Karpas-422 (cell line): ENCODE data around the gene PUS3. TPM values are rescaled to one million over a fixed set of nuclear protein-coding genes. Genes with fewer than 3 reads are reported as not detected.
A peak's percentile ranks its signal among the peaks of the same experiment; 100 is the strongest.

Experiments used
- DNase-seq: peaks from one replicate; pipeline ENCODE4 v3.0.0-alpha.2; 2015
- H2AFZ ChIP-seq: fragments of 200-600 bp; sonication (generic); 2 replicates; pipeline ENCODE4 v1.6.1; 2014; ENCODE audit warnings: antibody characterized with exemption, low read length, mixed read lengths
- H3K27ac ChIP-seq: fragments of 200-600 bp; sonication (generic); 2 replicates; pipeline ENCODE4 v1.5.1; 2014; ENCODE audit warnings: mild to moderate bottlenecking, low read length, moderate library complexity
- H3K27me3 ChIP-seq: fragments of 200-600 bp; sonication (generic); 2 replicates; pipeline ENCODE4 v1.6.1; 2014; ENCODE audit warnings: low read length, mixed read lengths
- H3K36me3 ChIP-seq: fragments of 200-600 bp; sonication (generic); 2 replicates; pipeline ENCODE4 v1.6.1; 2014; ENCODE audit warnings: low read length, mixed read lengths; ENCODE audit not compliant: insufficient read depth
- H3K4me1 ChIP-seq: fragments of 200-600 bp; sonication (generic); 2 replicates; pipeline ENCODE4 v1.6.1; 2014; ENCODE audit warnings: mild to moderate bottlenecking, low read length, mixed read lengths
- H3K4me2 ChIP-seq: fragments of 200-600 bp; sonication (generic); 2 replicates; pipeline ENCODE4 v1.6.1; 2014; ENCODE audit warnings: low read length, low read depth, mild to moderate bottlenecking; ENCODE audit not compliant: poor library complexity, severe bottlenecking
- H3K4me3 ChIP-seq: fragments of 200-600 bp; sonication (generic); 2 replicates; pipeline ENCODE4 v1.5.1; 2014; ENCODE audit warnings: mild to moderate bottlenecking, antibody characterized with exemption, low read length, mixed read lengths
- H3K79me2 ChIP-seq: fragments of 200-600 bp; sonication (generic); 2 replicates; pipeline ENCODE4 v1.6.1; 2014; ENCODE audit warnings: mild to moderate bottlenecking, low read length, mixed read lengths
- H3K9ac ChIP-seq: fragments of 200-600 bp; sonication (generic); 2 replicates; pipeline ENCODE4 v1.6.0; 2014; ENCODE audit warnings: low read length
- H3K9me2 ChIP-seq: fragments of 200-600 bp; sonication (generic), shearing (Covaris generic); replicated peaks from 2 replicates; pipeline ENCODE4 v1.6.0; 2014; ENCODE audit warnings: mild to moderate bottlenecking, low read length, moderate library complexity; ENCODE audit not compliant: insufficient read depth
- H3K9me3 ChIP-seq: fragments of 300-700, 200-600 bp; sonication (generic); 2 replicates; pipeline ENCODE4 v1.6.1; 2014; ENCODE audit warnings: low read length, mixed read lengths
- H4K20me1 ChIP-seq: fragments of 200-600 bp; sonication (generic); 2 replicates; pipeline ENCODE4 v1.6.1; 2014; ENCODE audit warnings: mild to moderate bottlenecking, antibody characterized with exemption, low read length, low read depth; ENCODE audit not compliant: insufficient read depth
- total RNA-seq: library from RNA; depleted of rRNA; stranded (reverse); fragments of >200 nt; shearing (Covaris generic); gene quantifications from 2 replicates; pipeline ENCODE4 v1.2.3, GENCODE V29; 2014; ENCODE audit warnings: low replicate concordance

PUS3 gene
- total RNA-seq, 1 experiment from 2014 or later: 3.1 TPM

GRCh38 chr11:125941619-125942611 is 38.9 kb upstream of the PUS3 start:
- Histone ChIP-seq H4K20me1 (no peaks in the 10 kb centered on the region), H3K36me3 (no peaks in the 10 kb centered on the region), H3K9ac (no peak overlapping the region), H3K4me2 (no peak overlapping the region), H3K79me2 (no peaks in the 10 kb centered on the region), H3K27me3 (no peaks in the 10 kb centered on the region), H3K9me2 (no peaks in the 10 kb centered on the region), H2AFZ (no peak overlapping the region), H3K4me3 (no peak overlapping the region), H3K4me1 (no peaks in the 10 kb centered on the region), H3K9me3 (no peaks in the 10 kb centered on the region), H3K27ac (no peak overlapping the region)
- peak; percentile 67 for DNase-seq

- H3K36me3 ChIP-seq: no peaks in the 10 kb centered on the region
- no peak overlapping the region for H3K9ac ChIP-seq
- no peaks in the 10 kb centered on the region for H4K20me1 ChIP-seq
- H2AFZ ChIP-seq: no peak overlapping the region
- DNase-seq: no peak
- H3K9me2 ChIP-seq: no peaks in the 10 kb centered on the region
- H3K9me3 ChIP-seq: no peaks in the 10 kb centered on the region
- no peaks in the 10 kb centered on the region for H3K79me2 ChIP-seq
- no peak overlapping the region for H3K4me2 ChIP-seq
- H3K4me1 ChIP-seq: no peaks in the 10 kb centered on the region
- no peak overlapping the region for H3K27ac ChIP-seq
- H3K27me3 ChIP-seq: no peaks in the 10 kb centered on the region
- no peak overlapping the region for H3K4me3 ChIP-seq
These were observed 38.2 kb upstream of the PUS3 start for GRCh38 chr11:125941267-125941618.

- no peak for DNase-seq
- Histone ChIP-seq H3K79me2 (no peaks in the 10 kb centered on the region), H3K9me2 (no peaks in the 10 kb centered on the region), H3K27ac (no peak overlapping the region), H3K4me2 (no peak overlapping the region), H4K20me1 (no peaks in the 10 kb centered on the region), H3K4me1 (no peaks in the 10 kb centered on the region), H3K4me3 (no peak overlapping the region), H2AFZ (no peak overlapping the region), H3K9ac (no peak overlapping the region), H3K27me3 (no peaks in the 10 kb centered on the region), H3K9me3 (no peaks in the 10 kb centered on the region), H3K36me3 (no peaks in the 10 kb centered on the region)
These were observed 37.1 kb upstream of the PUS3 start for GRCh38 chr11:125940145-125940544.

DNA sequence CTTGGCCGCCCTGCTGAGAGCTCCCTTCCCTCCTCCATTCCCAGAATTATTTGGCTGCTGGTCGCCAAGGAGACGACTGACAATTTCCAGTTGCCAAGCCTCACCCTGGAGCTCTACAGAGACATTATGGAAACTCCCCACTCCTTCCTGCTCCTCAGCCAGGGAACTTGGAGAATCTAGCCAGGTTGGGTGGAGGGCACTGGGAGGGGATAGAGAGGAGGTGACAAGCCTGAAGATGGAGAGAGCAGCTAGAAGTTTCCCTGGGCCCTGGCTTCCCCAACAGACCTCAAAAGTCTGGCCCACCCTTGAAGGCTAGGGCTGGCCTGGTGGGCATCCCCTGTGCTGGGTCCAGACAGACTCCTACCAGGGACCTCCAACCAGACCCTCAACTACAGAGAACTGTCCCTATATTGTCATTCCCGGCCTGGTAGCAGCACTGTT is 36.1 kb upstream of the PUS3 start:
- H3K9me3 ChIP-seq: no peaks in the 10 kb centered on the region
- no peaks in the 10 kb centered on the region for H3K27me3 ChIP-seq
- no peaks in the 10 kb centered on the region for H3K4me1 ChIP-seq
- no peaks in the 10 kb centered on the region for H3K9me2 ChIP-seq
- no peaks in the 10 kb centered on the region for H4K20me1 ChIP-seq
- no peak overlapping the region for H3K27ac ChIP-seq
- no peaks in the 10 kb centered on the region for H3K79me2 ChIP-seq
- H3K9ac ChIP-seq: no peak overlapping the region
- H3K4me3 ChIP-seq: no peak overlapping the region
- no peaks in the 10 kb centered on the region for H3K36me3 ChIP-seq
- H2AFZ ChIP-seq: no peak overlapping the region
- DNase-seq: no peak
- no peak overlapping the region for H3K4me2 ChIP-seq

DNA sequence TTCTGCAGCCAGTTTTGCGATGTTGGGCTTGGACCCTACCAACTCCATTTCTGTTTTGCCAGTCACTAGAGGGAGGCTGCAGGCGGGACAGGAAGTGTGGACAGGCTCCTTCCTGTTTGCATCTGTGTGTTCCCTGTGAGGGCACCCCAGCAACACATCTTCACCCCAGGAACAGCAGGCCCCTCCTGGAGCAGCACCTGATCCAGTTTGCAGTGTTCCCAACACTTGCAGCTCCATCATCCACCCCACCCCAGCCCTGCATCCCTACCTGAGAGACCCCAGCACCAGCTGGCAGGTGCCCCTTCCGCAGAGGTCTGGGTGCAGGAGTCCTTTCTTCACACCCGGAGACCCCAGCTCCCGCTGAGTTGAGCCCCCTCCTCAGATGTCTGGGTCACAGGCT is 35.4 kb upstream of the PUS3 start:
- DNase-seq: no peak
- Histone ChIP-seq H3K4me3 (no peak overlapping the region), H3K9me3 (no peaks in the 10 kb centered on the region), H3K4me1 (no peaks in the 10 kb centered on the region; the same call in 1 of the 2 replicates), H3K9ac (no peak overlapping the region), H3K36me3 (no peaks in the 10 kb centered on the region), H2AFZ (no peak overlapping the region), H3K9me2 (no peaks in the 10 kb centered on the region), H3K79me2 (no peaks in the 10 kb centered on the region), H3K27ac (no peak overlapping the region), H3K27me3 (no peaks in the 10 kb centered on the region), H3K4me2 (no peak overlapping the region), H4K20me1 (no peaks in the 10 kb centered on the region)

DNA sequence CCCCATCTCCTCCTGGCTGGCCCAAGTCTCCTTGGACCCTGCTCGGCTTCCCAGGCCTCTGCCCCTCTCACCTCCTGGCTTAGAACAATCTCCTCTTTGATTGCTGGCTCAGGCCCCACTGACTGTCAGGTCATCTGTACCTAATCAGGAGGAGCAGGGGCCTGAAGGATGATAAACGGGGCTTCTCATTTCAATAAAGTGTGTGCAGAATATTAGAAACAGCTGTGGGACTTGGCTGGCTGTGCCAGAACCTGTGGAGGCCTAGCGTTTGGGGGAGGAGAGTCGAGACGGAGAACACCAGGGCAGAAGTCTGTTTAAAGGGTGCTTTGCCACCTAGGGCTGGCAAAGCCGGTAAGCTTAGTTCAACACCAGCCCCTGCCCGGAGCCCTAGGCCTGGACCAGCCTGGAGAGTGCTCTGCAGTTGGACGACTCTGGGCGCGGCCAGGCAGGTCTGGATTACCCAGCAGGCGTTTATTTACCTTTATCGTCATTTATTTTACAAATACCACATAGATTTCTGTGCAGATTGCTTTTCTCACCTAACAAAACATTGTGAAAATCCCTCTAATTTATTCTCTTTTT is 32.7 kb upstream of the PUS3 start:
- DNase-seq: no peak
- H3K36me3 ChIP-seq: no peaks in the 10 kb centered on the region
- no peaks in the 10 kb centered on the region for H3K9me2 ChIP-seq
- no peaks in the 10 kb centered on the region for H3K9me3 ChIP-seq
- H3K4me3 ChIP-seq: no peak overlapping the region
- H3K4me1 ChIP-seq: peaks cover 8% of the 10 kb centered on the region
- H2AFZ ChIP-seq: no peak overlapping the region
- H3K27ac ChIP-seq: no peak overlapping the region
- no peaks in the 10 kb centered on the region for H3K27me3 ChIP-seq
- H4K20me1 ChIP-seq: no peaks in the 10 kb centered on the region
- no peak overlapping the region for H3K9ac ChIP-seq
- H3K79me2 ChIP-seq: no peaks in the 10 kb centered on the region
- no peak overlapping the region for H3K4me2 ChIP-seq

DNA sequence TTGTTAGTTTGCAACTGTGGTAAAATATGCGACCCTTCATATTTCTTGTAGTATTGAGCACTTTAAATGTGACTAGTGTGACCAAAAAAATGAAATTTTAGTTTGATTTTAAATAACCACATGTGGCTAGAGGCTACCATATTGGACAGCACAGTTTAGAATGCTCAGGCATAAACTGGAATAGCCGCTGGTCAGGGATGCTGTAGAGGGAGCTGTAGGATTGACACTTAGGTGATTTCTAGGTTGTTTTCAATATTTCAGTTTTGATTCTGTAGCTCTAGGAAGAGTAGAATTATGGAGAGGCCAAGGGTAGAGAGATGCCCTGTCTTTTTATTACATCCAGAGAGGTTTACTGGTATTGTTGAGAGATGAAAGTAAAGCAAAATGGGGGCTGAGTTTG is 32.0 kb upstream of the PUS3 start:
- Histone ChIP-seq H3K9me2 (no peaks in the 10 kb centered on the region), H3K27me3 (no peaks in the 10 kb centered on the region), H3K79me2 (no peaks in the 10 kb centered on the region), H3K4me3 (no peak overlapping the region), H3K9me3 (no peaks in the 10 kb centered on the region), H3K36me3 (no peaks in the 10 kb centered on the region), H4K20me1 (no peaks in the 10 kb centered on the region), H3K27ac (no peak overlapping the region), H3K4me1 (peaks cover 8% of the 10 kb centered on the region), H3K4me2 (no peak overlapping the region), H2AFZ (no peak overlapping the region), H3K9ac (no peak overlapping the region)
- DNase-seq: no peak

- Histone ChIP-seq H3K9ac (no peak overlapping the region), H3K27me3 (no peaks in the 10 kb centered on the region), H4K20me1 (no peaks in the 10 kb centered on the region), H3K36me3 (no peaks in the 10 kb centered on the region), H3K9me3 (no peaks in the 10 kb centered on the region), H3K9me2 (no peaks in the 10 kb centered on the region), H3K4me1 (peaks cover 8% of the 10 kb centered on the region), H3K4me3 (no peak overlapping the region), H3K4me2 (no peak overlapping the region), H3K79me2 (no peaks in the 10 kb centered on the region), H2AFZ (no peak overlapping the region), H3K27ac (no peak overlapping the region)
- DNase-seq: no peak
These were observed 31.5 kb upstream of the PUS3 start for GRCh38 chr11:125934473-125934872.
